NCI-H82 (cell line): ENCODE measurements around the gene DHX57.
A peak's percentile ranks its signal among the peaks of the same experiment; 100 is the strongest.
"Not testable (repeated sequence)": the region's sequence is repeated elsewhere in the genome, so short reads cannot be mapped to it uniquely, and the experiment has no call there.

ENCODE experiments used
- DNase-seq: peaks from one replicate; lab custom pipeline; 2025; lab: John Stamatoyannopoulos, UW

DHX57 gene

GRCh38 chr2:38797953-38798352 lies 77.8 kb downstream of the DHX57 start:
- no peak for DNase-seq

- no peak for DNase-seq
These were observed 78.5 kb downstream of the DHX57 start for GRCh38 chr2:38797250-38797676.

GRCh38 chr2:38795016-38795415 lies 80.7 kb downstream of the DHX57 start:
- not testable (repeated sequence) for DNase-seq

- DNase-seq, result no peak
These were observed 81.3 kb downstream of the DHX57 start for GRCh38 chr2:38794235-38794946.

GRCh38 chr2:38793511-38793910 lies 82.2 kb downstream of the DHX57 start:
- DNase-seq, result no peak

- DNase-seq, result no peak
These were observed 83.0 kb downstream of the DHX57 start for GRCh38 chr2:38792751-38793150.

GRCh38 chr2:38792321-38792720 lies 83.4 kb downstream of the DHX57 start:
- DNase-seq, result not testable (repeated sequence)

- no peak for DNase-seq
These were observed 84.0 kb downstream of the DHX57 start for GRCh38 chr2:38791744-38792143.

GRCh38 chr2:38789691-38790090 lies 86.0 kb downstream of the DHX57 start:
- no peak for DNase-seq

- DNase-seq, result peak; percentile 72
These were observed 87.4 kb downstream of the DHX57 start for GRCh38 chr2:38788306-38788705.

- no peak for DNase-seq
These were observed 92.1 kb downstream of the DHX57 start for GRCh38 chr2:38783586-38783985.

- peak; percentile 73 for DNase-seq
These were observed 97.0 kb downstream of the DHX57 start for GRCh38 chr2:38778687-38779082.

GRCh38 chr2:38776531-38776930 lies 99.2 kb downstream of the DHX57 start:
- no peak for DNase-seq

- no peak for DNase-seq
These were observed 99.9 kb downstream of the DHX57 start for GRCh38 chr2:38775921-38776225.

- no peak for DNase-seq
These were observed 100.4 kb downstream of the DHX57 start for GRCh38 chr2:38775097-38775920.

GRCh38 chr2:38771632-38772031 lies 104.1 kb downstream of the DHX57 start:
- no peak for DNase-seq

- no peak for DNase-seq
These were observed 110.2 kb downstream of the DHX57 start for GRCh38 chr2:38765551-38765950.

- DNase-seq, result no peak
These were observed 110.6 kb downstream of the DHX57 start for GRCh38 chr2:38765149-38765548.

GRCh38 chr2:38763728-38764127 lies 112.0 kb downstream of the DHX57 start:
- DNase-seq, result no peak

- DNase-seq, result no peak
These were observed 112.5 kb downstream of the DHX57 start for GRCh38 chr2:38763228-38763627.

GRCh38 chr2:38755891-38756290 lies 119.8 kb downstream of the DHX57 start:
- DNase-seq, result not testable (repeated sequence)

- no peak for DNase-seq
These were observed 121.2 kb downstream of the DHX57 start for GRCh38 chr2:38754506-38754905.

GRCh38 chr2:38754049-38754448 lies 121.7 kb downstream of the DHX57 start:
- DNase-seq, result peak; percentile 72
